Keratinocyte (primary cell): ENCODE results near the gene LRP1B. TPM values are rescaled to one million over a fixed set of nuclear protein-coding genes. Genes with fewer than 3 reads are reported as not detected.

Source experiments
- DNase-seq: peaks from one replicate; pipeline ENCODE4 v3.0.0-alpha.2; 2011; ENCODE audit warnings: low read depth, missing footprints, low spot score
- FAIRE-seq: peaks from 2 replicates; lab custom pipeline; 2011; peaks lifted over from hg19 to GRCh38; lab: Jason Lieb, UNC
- H2AFZ ChIP-seq: 2 replicates; pipeline ENCODE4 v1.6.0; 2012; ENCODE audit warnings: low read length, control low read depth, inconsistent platforms; ENCODE audit not compliant: control insufficient read depth
- H3K27ac ChIP-seq: 2 replicates; pipeline ENCODE4 v1.5.1; 2011; ENCODE audit warnings: low read length; ENCODE audit not compliant: control insufficient read depth, insufficient read depth
- H3K27me3 ChIP-seq: 3 replicates; pipeline ENCODE4 v1.6.0; 2011; ENCODE audit warnings: low read length; ENCODE audit not compliant: control insufficient read depth, insufficient read depth; ENCODE audit errors: extremely low read depth
- H3K36me3 ChIP-seq, 2 experiments: 2 replicates in 1 of 2; 3 replicates in 1 of 2; pipeline ENCODE4 v1.5.1; 2011; ENCODE audit warnings: low read length in 2 of 2, mild to moderate bottlenecking in 1 of 2; ENCODE audit not compliant: control insufficient read depth in 2 of 2, insufficient read depth in 2 of 2; ENCODE audit errors: extremely low read depth in 1 of 2
- H3K4me1 ChIP-seq: 3 replicates; pipeline ENCODE4 v1.5.1; 2011; ENCODE audit warnings: low read length; ENCODE audit not compliant: control insufficient read depth, insufficient read depth; ENCODE audit errors: extremely low read depth
- H3K4me2 ChIP-seq: 3 replicates; pipeline ENCODE4 v1.6.0; 2011; ENCODE audit warnings: low read depth, low read length; ENCODE audit not compliant: control insufficient read depth, insufficient read depth; ENCODE audit errors: extremely low read depth
- H3K4me3 ChIP-seq, 3 experiments: fragments of 200-600 bp in 1 of 3; sonication (generic) in 1 of 3; 2 replicates in 2 of 3; 3 replicates in 1 of 3; pipeline ENCODE4 v1.5.1; 2011 to 2016; ENCODE audit warnings: low read length in 3 of 3, mild to moderate bottlenecking in 3 of 3, control low read depth in 2 of 3, inconsistent platforms in 1 of 3, low read depth in 1 of 3, mixed read lengths in 1 of 3, mixed run types in 1 of 3, moderate library complexity in 1 of 3; ENCODE audit not compliant: control insufficient read depth in 2 of 3, insufficient read depth in 2 of 3; ENCODE audit errors: extremely low read depth in 1 of 3
- H3K79me2 ChIP-seq: 2 replicates; pipeline ENCODE4 v1.6.0; 2012; ENCODE audit warnings: low read length; ENCODE audit not compliant: control insufficient read depth, insufficient read depth
- H3K9ac ChIP-seq: 3 replicates; pipeline ENCODE4 v1.6.0; 2011; ENCODE audit warnings: low read length; ENCODE audit not compliant: control insufficient read depth, insufficient read depth; ENCODE audit errors: extremely low read depth
- H3K9me1 ChIP-seq: 3 replicates; pipeline ENCODE4 v1.6.0; 2011; ENCODE audit warnings: low read length; ENCODE audit not compliant: control insufficient read depth, insufficient read depth; ENCODE audit errors: extremely low read depth
- H3K9me3 ChIP-seq: 2 replicates; pipeline ENCODE4 v1.5.1; 2012; ENCODE audit warnings: low read depth, low read length; ENCODE audit not compliant: control insufficient read depth
- H4K20me1 ChIP-seq: 3 replicates; pipeline ENCODE4 v1.6.0; 2011; ENCODE audit warnings: low read length; ENCODE audit not compliant: control insufficient read depth, insufficient read depth; ENCODE audit errors: extremely low read depth
- EZH2 ChIP-seq: IDR thresholded peaks from one replicate; pipeline ENCODE4 v1.6.1; 2012; ENCODE audit warnings: inconsistent platforms, mild to moderate bottlenecking, low read length, moderate library complexity
- dilution Hi-C: fragments of 300-500 bp; cut with MboI; formaldehyde crosslinking; loops from one replicate; pipeline ENCODE4 v1.7.0; 2020; ENCODE audit warnings: low sequenced_read_pairs; ENCODE audit not compliant: extremely low pct_ligation_motif_present
- polyA plus RNA-seq, 5 experiments: library from polyadenylated mRNA; depleted of rRNA in 3 of 5; stranded (reverse) in 3 of 5; stranded (forward) in 1 of 5; unstranded in 1 of 5; fragments of >200 nt; gene quantifications; 1 replicate in 1 of 5; 2 replicates in 3 of 5; 3 replicates in 1 of 5; pipeline versions ENCODE4 v1.2.1 to v1.2.3, GENCODE V29; 2011 to 2012; ENCODE audit warnings: missing spikeins in 2 of 5, low read depth in 1 of 5, low replicate concordance in 1 of 5
- TF ChIP-seq, protein P1 (sequence below), 3 experiments: IDR thresholded peaks in 1 of 3; conservative IDR thresholded peaks in 1 of 3; optimal IDR thresholded peaks in 1 of 3; 2 replicates in 2 of 3; 3 replicates in 1 of 3; pipeline versions ENCODE3 to v1.5.1; 2011; ENCODE audit warnings: low read length in 3 of 3, mild to moderate bottlenecking in 3 of 3, moderate library complexity in 2 of 3, control low read depth in 1 of 3, inconsistent platforms in 1 of 3; ENCODE audit not compliant: insufficient read depth in 2 of 3; ENCODE audit errors: extremely low read depth in 1 of 3

Gene LRP1B
- polyA plus RNA-seq, 1 donor (not counting 4 experiments of a cell fraction or from before 2014, with no cell fraction given) = not detected

- Histone ChIP-seq H2AFZ (no peak overlapping the region), H3K4me3 (no peak overlapping the region), H3K27ac (no peak overlapping the region), H3K9me3 (no peaks in the 10 kb centered on the region), H4K20me1 (no peaks in the 10 kb centered on the region), H3K9me1 (no peaks in the 10 kb centered on the region), H3K9ac (no peak overlapping the region), H3K79me2 (no peaks in the 10 kb centered on the region), H3K36me3 (no peaks in the 10 kb centered on the region), H3K4me2 (no peak overlapping the region), H3K4me1 (no peaks in the 10 kb centered on the region), H3K27me3 (no peaks in the 10 kb centered on the region)
- DNase-seq = no peak
- no peak for TF ChIP-seq EZH2
- TF ChIP-seq, protein P1, sequence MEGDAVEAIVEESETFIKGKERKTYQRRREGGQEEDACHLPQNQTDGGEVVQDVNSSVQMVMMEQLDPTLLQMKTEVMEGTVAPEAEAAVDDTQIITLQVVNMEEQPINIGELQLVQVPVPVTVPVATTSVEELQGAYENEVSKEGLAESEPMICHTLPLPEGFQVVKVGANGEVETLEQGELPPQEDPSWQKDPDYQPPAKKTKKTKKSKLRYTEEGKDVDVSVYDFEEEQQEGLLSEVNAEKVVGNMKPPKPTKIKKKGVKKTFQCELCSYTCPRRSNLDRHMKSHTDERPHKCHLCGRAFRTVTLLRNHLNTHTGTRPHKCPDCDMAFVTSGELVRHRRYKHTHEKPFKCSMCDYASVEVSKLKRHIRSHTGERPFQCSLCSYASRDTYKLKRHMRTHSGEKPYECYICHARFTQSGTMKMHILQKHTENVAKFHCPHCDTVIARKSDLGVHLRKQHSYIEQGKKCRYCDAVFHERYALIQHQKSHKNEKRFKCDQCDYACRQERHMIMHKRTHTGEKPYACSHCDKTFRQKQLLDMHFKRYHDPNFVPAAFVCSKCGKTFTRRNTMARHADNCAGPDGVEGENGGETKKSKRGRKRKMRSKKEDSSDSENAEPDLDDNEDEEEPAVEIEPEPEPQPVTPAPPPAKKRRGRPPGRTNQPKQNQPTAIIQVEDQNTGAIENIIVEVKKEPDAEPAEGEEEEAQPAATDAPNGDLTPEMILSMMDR (optimal IDR thresholded peaks at IDR 0.05 in 1 of 3, IDR thresholded peaks at IDR 0.05 in 1 of 3, conservative IDR thresholded peaks at IDR 0.05 in 1 of 3; ENCODE audit: extremely low read depth in 1 of 3, insufficient read depth in 2 of 3, low read length in 3 of 3) = no peak
- dilution Hi-C loops = no loop called here
- FAIRE-seq = no peak
These were observed 1624.2 kb downstream of the LRP1B start for GRCh38 chr2:140506606-140507005.

DNA sequence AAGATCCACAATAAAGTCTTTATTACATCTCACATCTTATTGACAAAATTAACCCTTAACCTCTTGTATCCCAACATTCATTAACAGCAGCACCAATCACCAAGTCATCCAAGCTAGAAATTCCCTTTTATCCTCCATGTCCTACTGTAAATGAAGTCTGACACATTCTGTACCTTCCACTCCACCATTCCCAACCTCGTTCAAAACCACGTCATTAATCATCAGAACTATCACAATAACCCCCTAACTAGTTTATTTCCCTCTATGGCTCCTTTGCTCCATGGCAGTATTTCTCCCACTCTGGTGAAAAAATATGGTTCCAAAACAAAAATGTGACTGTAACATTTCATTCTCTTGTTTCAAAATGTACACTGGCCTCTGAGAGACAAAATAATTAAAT is 1626.2 kb downstream of the LRP1B start:
- no peak for FAIRE-seq
- Histone ChIP-seq H3K4me2 (no peak overlapping the region), H3K27me3 (no peaks in the 10 kb centered on the region), H3K9me3 (no peaks in the 10 kb centered on the region), H3K9me1 (no peaks in the 10 kb centered on the region), H3K4me1 (no peaks in the 10 kb centered on the region), H2AFZ (no peak overlapping the region), H3K4me3 (no peak overlapping the region), H3K27ac (no peak overlapping the region), H3K36me3 (no peaks in the 10 kb centered on the region), H3K79me2 (no peaks in the 10 kb centered on the region), H4K20me1 (no peaks in the 10 kb centered on the region), H3K9ac (no peak overlapping the region)
- DNase-seq = no peak
- no peak for TF ChIP-seq EZH2
- TF ChIP-seq, protein P1 (optimal IDR thresholded peaks at IDR 0.05 in 1 of 3, IDR thresholded peaks at IDR 0.05 in 1 of 3, conservative IDR thresholded peaks at IDR 0.05 in 1 of 3; ENCODE audit: extremely low read depth in 1 of 3, insufficient read depth in 2 of 3, low read length in 3 of 3) = no peak
- dilution Hi-C loops = no loop called here
